ENCODE results near the gene TCF25. TPM values are rescaled to one million over a fixed set of nuclear protein-coding genes. Genes with fewer than 3 reads are reported as not detected.

Gene TCF25
- total RNA-seq, 2 experiments from 2014 or later, result 306 to 307 TPM

DNA sequence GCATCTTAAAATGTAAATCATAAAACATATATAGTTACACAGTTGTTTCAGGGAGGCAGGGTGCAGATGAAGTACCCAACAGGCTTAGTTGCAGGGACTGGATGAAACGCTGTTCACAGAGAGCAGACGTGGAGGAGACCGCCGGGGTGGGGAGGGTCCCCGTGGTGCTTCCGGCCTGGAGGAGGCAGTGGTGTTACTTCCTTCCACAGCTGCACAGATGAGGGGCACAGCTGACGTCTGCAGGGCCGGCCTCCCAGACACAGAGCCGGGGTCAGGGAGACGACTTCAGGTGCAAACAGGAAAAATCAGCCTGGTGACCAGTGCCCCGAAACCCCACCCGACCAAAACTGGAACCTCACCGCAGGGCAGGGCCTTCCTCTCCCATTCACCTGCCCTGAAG is 28.0 kb upstream of the TCF25 start:
- ATAC-seq (ENCODE audit: poor library complexity) (peak; percentile 59), DNase-seq (peak in 4 of 14 experiments; percentile 14 to 34 (median 30))
- Histone ChIP-seq H3K9me3 (ENCODE audit: control insufficient read depth in 1 of 2, insufficient read depth in 1 of 2, low read length in 2 of 2) (no peaks in the 10 kb centered on the region), H3K4me1 (ENCODE audit: insufficient read depth, low read length) (peaks cover 19% of the 10 kb centered on the region), H3K36me3 (ENCODE audit: insufficient read depth, low read length) (no peaks in the 10 kb centered on the region), H3K4me3 (ENCODE audit: low read length) (no peak overlapping the region), H3K27ac (ENCODE audit: low read depth in 1 of 2, low read length in 2 of 2) (no peak overlapping the region), H3K27me3 (ENCODE audit: control insufficient read depth in 1 of 2, insufficient read depth in 2 of 2, low read length in 2 of 2) (no peaks in the 10 kb centered on the region)
- H3K4me3 Mint-ChIP-seq, result peak overlapping the region; percentile 20
- TF ChIP-seq CTCF (IDR thresholded peaks at IDR 0.05), result no peak
- ChIA-PET CTCF (no interaction called here), POLR2A (interaction anchor here (0.6 to 0.7 kb wide), 2 partner anchors 28 to 123 kb away, joined by 3 read pairs; partner anchors contain the start of gene TCF25)
- H3K27ac Mint-ChIP-seq, result peak overlapping the region; percentile 20
- no peaks in the 10 kb centered on the region for H3K27me3 Mint-ChIP-seq
- H3K4me1 Mint-ChIP-seq (ENCODE audit: low read depth), result peaks cover 9% of the 10 kb centered on the region
- no peaks in the 10 kb centered on the region for H3K9me3 Mint-ChIP-seq
- no peaks in the 10 kb centered on the region for H3K36me3 Mint-ChIP-seq (ENCODE audit: low read depth)
- intact Hi-C loops (cut with DNase I, micrococcal nuclease), result no loop called here

DNA sequence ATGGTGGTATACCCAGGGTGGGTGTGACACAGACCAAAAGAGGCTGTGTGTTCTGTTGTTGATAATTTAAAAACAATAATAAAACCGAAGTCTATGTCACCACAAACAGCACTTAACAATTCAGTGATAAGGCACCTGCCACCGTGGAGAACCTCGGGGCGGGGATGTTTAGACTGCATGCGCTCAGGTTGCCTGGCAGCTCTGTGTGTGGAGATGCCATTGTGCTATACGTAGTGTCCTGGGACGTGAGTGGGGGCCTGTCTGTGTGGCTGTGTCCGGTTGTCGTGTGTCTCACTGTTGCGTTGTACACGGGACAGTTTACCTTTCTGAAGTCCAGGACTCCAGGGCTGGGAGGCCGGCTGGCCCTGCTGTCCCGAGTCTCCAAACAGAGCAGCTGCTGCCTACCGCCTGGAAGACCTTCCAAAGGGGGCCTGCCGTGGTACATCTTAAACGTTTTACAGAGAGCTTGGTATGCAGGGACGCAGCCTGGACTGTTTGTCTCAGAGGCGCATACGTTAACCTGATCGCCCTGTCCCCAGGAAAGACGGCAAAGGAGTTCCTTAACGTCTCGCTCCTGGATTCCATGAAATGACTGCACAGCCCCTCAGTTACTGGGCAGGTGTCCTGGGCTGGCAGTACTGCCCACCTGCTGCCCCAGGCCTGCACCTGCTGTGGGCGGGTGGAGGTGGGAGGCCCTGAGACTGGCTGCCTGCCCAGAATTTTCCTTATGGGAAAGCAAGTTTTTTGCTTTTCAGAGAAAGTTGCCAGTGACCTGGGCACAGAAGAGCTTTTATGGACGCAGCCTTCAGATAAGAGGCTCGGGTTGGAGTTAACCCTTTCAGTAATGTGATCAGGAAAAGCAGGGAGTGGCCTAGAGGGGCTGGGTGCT is 26.1 kb upstream of the TCF25 start:
- ChIA-PET CTCF (no interaction called here), POLR2A (no interaction called here)
- H3K4me1 Mint-ChIP-seq (ENCODE audit: low read depth), result peaks cover 9% of the 10 kb centered on the region
- ATAC-seq (ENCODE audit: poor library complexity), result no peak
- no peak overlapping the region for H3K4me3 Mint-ChIP-seq
- H3K27me3 ChIP-seq (ENCODE audit: control insufficient read depth in 1 of 2, insufficient read depth in 2 of 2, low read length in 2 of 2), result no peaks in the 10 kb centered on the region
- no peaks in the 10 kb centered on the region for H3K9me3 ChIP-seq (ENCODE audit: control insufficient read depth in 1 of 2, insufficient read depth in 1 of 2, low read length in 2 of 2)
- H3K36me3 ChIP-seq (ENCODE audit: insufficient read depth, low read length), result no peaks in the 10 kb centered on the region
- no peaks in the 10 kb centered on the region for H3K9me3 Mint-ChIP-seq
- no peaks in the 10 kb centered on the region for H3K27me3 Mint-ChIP-seq
- TF ChIP-seq CTCF (IDR thresholded peaks at IDR 0.05), result no peak
- no peak overlapping the region for H3K27ac ChIP-seq (ENCODE audit: low read depth in 1 of 2, low read length in 2 of 2)
- no peak for DNase-seq
- H3K4me3 ChIP-seq (ENCODE audit: low read length), result no peak overlapping the region
- H3K4me1 ChIP-seq (ENCODE audit: insufficient read depth, low read length), result peaks cover 11% of the 10 kb centered on the region
- intact Hi-C loops (cut with DNase I, micrococcal nuclease), result no loop called here
- H3K36me3 Mint-ChIP-seq (ENCODE audit: low read depth), result no peaks in the 10 kb centered on the region
- H3K27ac Mint-ChIP-seq, result no peak overlapping the region

DNA sequence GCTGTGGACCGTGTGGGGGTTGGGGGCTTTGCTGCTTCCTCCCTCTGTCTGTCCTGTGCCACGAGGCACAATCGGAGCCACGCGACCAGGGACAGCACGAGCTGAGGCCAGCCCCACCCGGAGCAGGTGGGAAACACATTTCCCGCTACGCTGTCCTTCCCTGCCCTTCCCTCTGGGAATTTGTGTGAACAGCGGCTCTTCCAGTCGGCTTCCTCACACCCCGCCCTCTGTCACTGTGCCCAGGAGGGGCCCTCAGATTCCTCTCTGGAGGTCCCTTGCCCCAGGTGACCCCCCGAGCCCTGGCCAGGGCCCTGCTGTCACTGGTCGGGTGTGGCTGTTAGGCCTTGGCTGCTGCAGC is 25.5 kb upstream of the TCF25 start:
- H3K27ac Mint-ChIP-seq, result no peak overlapping the region
- Histone ChIP-seq H3K27ac (ENCODE audit: low read depth in 1 of 2, low read length in 2 of 2) (no peak overlapping the region), H3K4me3 (ENCODE audit: low read length) (no peak overlapping the region), H3K36me3 (ENCODE audit: insufficient read depth, low read length) (no peaks in the 10 kb centered on the region), H3K27me3 (ENCODE audit: control insufficient read depth in 1 of 2, insufficient read depth in 2 of 2, low read length in 2 of 2) (no peaks in the 10 kb centered on the region), H3K4me1 (ENCODE audit: insufficient read depth, low read length) (peaks cover 11% of the 10 kb centered on the region), H3K9me3 (ENCODE audit: control insufficient read depth in 1 of 2, insufficient read depth in 1 of 2, low read length in 2 of 2) (no peaks in the 10 kb centered on the region)
- POLR2A ChIA-PET, result no interaction called here
- TF ChIP-seq CTCF (IDR thresholded peaks at IDR 0.05), result no peak
- intact Hi-C loops (cut with DNase I, micrococcal nuclease), result no loop called here
- no peaks in the 10 kb centered on the region for H3K36me3 Mint-ChIP-seq (ENCODE audit: low read depth)
- no peaks in the 10 kb centered on the region for H3K9me3 Mint-ChIP-seq
- no peak for ATAC-seq (ENCODE audit: poor library complexity)
- peaks cover 9% of the 10 kb centered on the region for H3K4me1 Mint-ChIP-seq (ENCODE audit: low read depth)
- CTCF ChIA-PET, result no interaction called here
- H3K27me3 Mint-ChIP-seq, result no peaks in the 10 kb centered on the region
- H3K4me3 Mint-ChIP-seq, result no peak overlapping the region
- no peak for DNase-seq
